H1 (cell line): ENCODE results near the gene PLEK. TPM values are rescaled to one million over a fixed set of nuclear protein-coding genes. Genes with fewer than 3 reads are reported as not detected.

Experiments used
- CTCF ChIA-PET: fragments of 300-600 bp; sonication (Branson Sonifier 250); formaldehyde crosslinking; loops from one replicate; lab custom pipeline; 2021; ENCODE audit not compliant: partially characterized antibody; lab: Charles Lee
- POLR2A ChIA-PET: fragments of 300-600 bp; sonication (Branson Sonifier 250); formaldehyde crosslinking; loops from one replicate; lab custom pipeline; 2021; ENCODE audit warnings: inconsistent platforms; ENCODE audit not compliant: partially characterized antibody; lab: Charles Lee
- DNase-seq, 2 experiments: peaks; one replicate each; pipeline versions ENCODE4 v3.0.0 to v3.0.0-alpha.2; 2010 to 2022; ENCODE audit warnings: low spot score in 2 of 2, low read depth in 1 of 2, mixed read lengths in 1 of 2
- FAIRE-seq: peaks from 2 replicates; lab custom pipeline; 2011; peaks lifted over from hg19 to GRCh38; lab: Jason Lieb, UNC
- H2AFZ ChIP-seq: 2 replicates; pipeline ENCODE4 v1.8.1; 2012; ENCODE audit warnings: low read length, inconsistent platforms
- H2AK5ac ChIP-seq: 2 replicates; pipeline ENCODE4 v1.6.1; 2013; ENCODE audit warnings: low read depth, low read length
- H2BK120ac ChIP-seq: replicated peaks from 2 replicates; pipeline ENCODE3; 2013; ENCODE audit warnings: low read depth, low read length, inconsistent platforms
- H2BK12ac ChIP-seq: 2 replicates; pipeline ENCODE4 v1.6.1; 2013; ENCODE audit warnings: low read depth, low read length
- H2BK15ac ChIP-seq: 2 replicates; pipeline ENCODE4 v1.6.1; 2013; ENCODE audit warnings: low read length
- H2BK20ac ChIP-seq: 2 replicates; pipeline ENCODE4 v1.6.1; 2013; ENCODE audit warnings: low read length
- H2BK5ac ChIP-seq: 2 replicates; pipeline ENCODE4 v1.6.1; 2013; ENCODE audit warnings: low read depth, low read length
- H3K14ac ChIP-seq: 2 replicates; pipeline ENCODE4 v1.6.1; 2013; ENCODE audit warnings: inconsistent platforms; ENCODE audit not compliant: insufficient read length
- H3K18ac ChIP-seq: 2 replicates; pipeline ENCODE4 v1.6.1; 2013; ENCODE audit warnings: low read length; ENCODE audit errors: extremely low read depth
- H3K23ac ChIP-seq: 2 replicates; pipeline ENCODE4 v1.6.1; 2013; ENCODE audit warnings: inconsistent platforms; ENCODE audit not compliant: insufficient read length
- H3K23me2 ChIP-seq: 2 replicates; pipeline ENCODE4 v1.6.1; 2013; ENCODE audit warnings: low read depth, low read length
- H3K27ac ChIP-seq: 2 replicates; pipeline ENCODE4 v1.6.1; 2011; ENCODE audit warnings: low read depth, low read length, inconsistent platforms
- H3K27me3 ChIP-seq, 4 experiments: replicated peaks in 1 of 4; 1 replicate in 1 of 4; 2 replicates in 3 of 4; pipeline versions ENCODE4 v1.6.1 to v1.8.1; 2011 to 2013; ENCODE audit warnings: low read length in 3 of 4, mild to moderate bottlenecking in 3 of 4, inconsistent platforms in 2 of 4, mixed read lengths in 2 of 4, moderate library complexity in 1 of 4; ENCODE audit not compliant: control insufficient read depth in 3 of 4, insufficient read depth in 3 of 4; ENCODE audit errors: extremely low read depth in 1 of 4
- H3K36me3 ChIP-seq, 4 experiments: 2 replicates each; pipeline versions ENCODE4 v1.6.1 to v1.8.1; 2011 to 2013; ENCODE audit warnings: mild to moderate bottlenecking in 4 of 4, low read length in 3 of 4, moderate library complexity in 2 of 4, control low read depth in 1 of 4, inconsistent platforms in 1 of 4; ENCODE audit not compliant: insufficient read depth in 4 of 4, control insufficient read depth in 2 of 4
- H3K4ac ChIP-seq: replicated peaks from 2 replicates; pipeline ENCODE3; 2013; ENCODE audit warnings: low read length, low read depth, mixed read lengths, inconsistent platforms; ENCODE audit not compliant: insufficient read length
- H3K4me1 ChIP-seq, 4 experiments: replicated peaks in 1 of 4; 1 replicate in 1 of 4; 2 replicates in 3 of 4; pipeline versions ENCODE4 v1.6.1 to v1.8.1; 2011 to 2013; ENCODE audit warnings: low read length in 3 of 4, inconsistent platforms in 2 of 4, mixed read lengths in 1 of 4; ENCODE audit not compliant: insufficient read depth in 4 of 4, control insufficient read depth in 3 of 4
- H3K4me2 ChIP-seq, 2 experiments: 2 replicates each; pipeline versions ENCODE4 v1.6.1 to v1.8.1; 2011 to 2013; ENCODE audit warnings: low read depth in 2 of 2, low read length in 2 of 2, control low read depth in 1 of 2, inconsistent platforms in 1 of 2, mild to moderate bottlenecking in 1 of 2; ENCODE audit not compliant: insufficient read depth in 1 of 2
- H3K4me3 ChIP-seq, 4 experiments: fragments of 200-600, 300-600 bp in 1 of 4; sonication (generic), shearing (Covaris generic), sonication (Bioruptor Twin) in 1 of 4; 2 replicates each; pipeline versions ENCODE4 v1.5.1 to v1.8.1; 2011 to 2016; ENCODE audit warnings: low read length in 4 of 4, low read depth in 3 of 4, control low read depth in 2 of 4, inconsistent platforms in 2 of 4, mild to moderate bottlenecking in 2 of 4, mixed read lengths in 1 of 4, moderate library complexity in 1 of 4; ENCODE audit not compliant: insufficient read depth in 2 of 4; ENCODE audit errors: extremely low read depth in 1 of 4
- H3K56ac ChIP-seq: replicated peaks from 2 replicates; pipeline ENCODE3; 2013; ENCODE audit warnings: low read depth, mild to moderate bottlenecking, mixed read lengths, low read length, inconsistent platforms; ENCODE audit not compliant: insufficient read length
- H3K79me1 ChIP-seq: 2 replicates; pipeline ENCODE4 v1.6.1; 2013; ENCODE audit warnings: low read depth, low read length, control low read depth
- H3K79me2 ChIP-seq, 2 experiments: 2 replicates each; pipeline versions ENCODE4 v1.6.1 to v1.8.1; 2012 to 2013; ENCODE audit warnings: low read length in 2 of 2, mild to moderate bottlenecking in 2 of 2, inconsistent platforms in 1 of 2; ENCODE audit not compliant: insufficient read depth in 2 of 2, control insufficient read depth in 1 of 2
- H3K9ac ChIP-seq, 4 experiments: replicated peaks in 1 of 4; 1 replicate in 1 of 4; 2 replicates in 3 of 4; pipeline versions ENCODE4 v1.6.1 to v1.8.1; 2011 to 2013; ENCODE audit warnings: low read depth in 3 of 4, low read length in 3 of 4, control low read depth in 2 of 4, mild to moderate bottlenecking in 2 of 4, moderate library complexity in 2 of 4, inconsistent platforms in 1 of 4; ENCODE audit errors: extremely low read depth in 1 of 4
- H3K9me3 ChIP-seq, 2 experiments: 2 replicates each; pipeline versions ENCODE4 v1.6.1 to v1.8.1; 2012 to 2013; ENCODE audit warnings: mild to moderate bottlenecking in 2 of 2, moderate library complexity in 2 of 2, control low read depth in 1 of 2, inconsistent platforms in 1 of 2, low read depth in 1 of 2, low read length in 1 of 2, mixed read lengths in 1 of 2; ENCODE audit not compliant: insufficient read depth in 2 of 2
- H4K20me1 ChIP-seq, 2 experiments: replicated peaks in 1 of 2; 2 replicates each; pipeline versions ENCODE3 to v1.8.1; 2011 to 2013; ENCODE audit warnings: inconsistent platforms in 2 of 2, low read length in 2 of 2, mild to moderate bottlenecking in 1 of 2; ENCODE audit not compliant: insufficient read depth in 2 of 2, control insufficient read depth in 1 of 2
- H4K5ac ChIP-seq: 2 replicates; pipeline ENCODE4 v1.6.1; 2013; ENCODE audit warnings: low read length, low read depth, mixed read lengths, inconsistent platforms; ENCODE audit not compliant: insufficient read length
- H4K8ac ChIP-seq: 2 replicates; pipeline ENCODE4 v1.8.0; 2013; ENCODE audit warnings: mild to moderate bottlenecking, moderate library complexity, low read length, inconsistent platforms; ENCODE audit not compliant: insufficient read depth; ENCODE audit errors: extremely low read depth
- H4K91ac ChIP-seq: replicated peaks from 2 replicates; pipeline ENCODE3; 2013; ENCODE audit warnings: low read length, mixed read lengths, inconsistent platforms; ENCODE audit not compliant: insufficient read length
- BRCA1 ChIP-seq: IDR thresholded peaks from 2 replicates; pipeline ENCODE4 v1.6.1; 2012; ENCODE audit warnings: low read depth, low read length, improper control_type of control experiment
- EZH2 ChIP-seq: fragments of 200-600 bp; sonication (generic); IDR thresholded peaks from 2 replicates; pipeline ENCODE4 v1.7.1; 2012; ENCODE audit warnings: low read depth, mild to moderate bottlenecking, moderate library complexity, low read length, inconsistent platforms; ENCODE audit not compliant: severe bottlenecking
- GTF2F1 ChIP-seq: IDR thresholded peaks from 2 replicates; pipeline ENCODE4 v1.6.1; 2012; ENCODE audit warnings: low read depth, low read length, improper control_type of control experiment, borderline replicate concordance
- JUN ChIP-seq: IDR thresholded peaks from 2 replicates; pipeline ENCODE4 v1.6.1; 2011; ENCODE audit warnings: low read depth, mild to moderate bottlenecking, improper control_type of control experiment, low read length
- RFX5 ChIP-seq: IDR thresholded peaks from 2 replicates; pipeline ENCODE4 v1.6.1; 2011; ENCODE audit warnings: low read depth, low read length, improper control_type of control experiment, borderline replicate concordance
- RNF2 ChIP-seq: fragments of 200-900, 300-1000 bp; sonication (generic); IDR thresholded peaks from 2 replicates; pipeline ENCODE4 v1.7.1; 2016; ENCODE audit warnings: borderline replicate concordance, low read depth, mild to moderate bottlenecking, antibody characterized with exemption, low read length; ENCODE audit not compliant: poor library complexity, severe bottlenecking; ENCODE audit errors: missing control alignments
- SP1 ChIP-seq: IDR thresholded peaks from 2 replicates; pipeline ENCODE4 v1.6.1; 2011; ENCODE audit warnings: low read depth, low read length
- TAF7 ChIP-seq: optimal IDR thresholded peaks from 2 replicates; pipeline ENCODE3; 2011; ENCODE audit warnings: low read depth, mild to moderate bottlenecking, inconsistent platforms, low read length, moderate library complexity, borderline replicate concordance
- YY1 ChIP-seq: IDR thresholded peaks from 2 replicates; pipeline ENCODE4 v1.6.1; 2011; ENCODE audit warnings: low read depth, mild to moderate bottlenecking, low read length
- WGBS, 2 experiments: shearing (Covaris generic) in 1 of 2; methylation state at CpG; one replicate each; pipeline versions ENCODE4 v1.1.6 to v1.1.7; 2013 to 2015; ENCODE audit warnings: low lambda C conversion rate in 2 of 2, mixed read lengths in 2 of 2, inconsistent platforms in 1 of 2, low coverage in 1 of 2, missing lambda C conversion rate in 1 of 2; ENCODE audit not compliant: insufficient replicate concordance in 2 of 2, insufficient coverage in 1 of 2, insufficient read length in 1 of 2; ENCODE audit errors: extremely low coverage in 1 of 2, missing lambda C conversion rate in 1 of 2; 5-methylcytosine and 5-hydroxymethylcytosine counted together
- polyA plus RNA-seq, 7 experiments: library from polyadenylated mRNA; depleted of rRNA in 3 of 7; stranded (reverse) in 5 of 7; unstranded in 2 of 7; fragments of >200 nt in 5 of 7; fragments of 200-250 nt in 2 of 7; gene quantifications; 1 replicate in 5 of 7; 2 replicates in 1 of 7; 4 replicates in 1 of 7; pipeline versions ENCODE4 v1.2.1 to v1.2.3, GENCODE V29; 2011 to 2013; ENCODE audit warnings: missing spikeins in 2 of 7, mixed read lengths in 2 of 7
- total RNA-seq: library from RNA; stranded (reverse); fragmentation: NEBNext Ultra II Directional; extraction: Animal tissue kit (Norgen Biotek cat#: 25700); gene quantifications from 2 replicates; pipeline ENCODE4 v1.2.1, GENCODE V29; 2021
- TF ChIP-seq, protein P1 (sequence below): IDR thresholded peaks from 2 replicates; pipeline ENCODE4 v1.6.1; 2012; ENCODE audit warnings: low read length, inconsistent platforms
- TF ChIP-seq, protein P2 (sequence below): IDR thresholded peaks from 2 replicates; pipeline ENCODE4 v1.6.1; 2012; ENCODE audit warnings: inconsistent platforms

The PLEK gene
- total and polyA plus RNA-seq, 2 of the 8 experiments (the other 6 are each of a cell fraction or from before 2014, with no cell fraction given) = not detected

DNA sequence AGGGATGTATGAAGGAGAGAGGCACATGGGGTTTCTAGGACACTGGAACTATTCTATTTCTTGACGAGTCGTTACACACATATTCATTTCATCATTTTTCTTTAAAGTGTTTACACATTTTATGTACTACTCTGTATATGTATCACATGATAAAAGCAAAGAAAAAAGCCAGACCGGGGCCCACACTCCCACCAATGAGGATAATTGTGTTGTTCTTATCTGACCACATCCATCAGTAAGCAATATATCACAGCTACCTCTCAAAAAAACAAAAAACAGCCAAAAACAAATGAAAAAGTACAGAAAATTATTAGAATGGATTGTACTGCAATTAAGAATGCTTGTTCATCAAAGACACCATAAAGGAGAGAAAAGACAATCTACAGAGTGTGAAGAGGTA, 31.2 kb upstream of the PLEK start:
- 86% methylated on average over 3 of the region's 3 CpGs; no CpG with 5 or more reads in 1 of the 2 experiments for WGBS, 2 experiments
- Histone ChIP-seq H3K4me2 (no peak overlapping the region), H3K14ac (no peak overlapping the region), H3K4me1 (no peaks in the 10 kb centered on the region), H3K18ac (no peak overlapping the region), H3K79me1 (no peaks in the 10 kb centered on the region), H2BK20ac (no peak overlapping the region), H4K91ac (no peak overlapping the region), H4K5ac (no peak overlapping the region), H3K23me2 (no peaks in the 10 kb centered on the region), H3K9ac (no peak overlapping the region), H4K8ac (no peak overlapping the region), H3K36me3 (no peaks in the 10 kb centered on the region), H4K20me1 (no peaks in the 10 kb centered on the region), H2AFZ (no peak overlapping the region), H2BK5ac (no peak overlapping the region), H3K23ac (no peak overlapping the region), H2BK15ac (no peak overlapping the region), H3K4me3 (no peak overlapping the region), H2BK12ac (no peak overlapping the region), H2BK120ac (no peak overlapping the region), H3K9me3 (no peaks in the 10 kb centered on the region), H3K27ac (no peak overlapping the region), H3K79me2 (no peaks in the 10 kb centered on the region), H3K27me3 (no peaks in the 10 kb centered on the region), H2AK5ac (no peak overlapping the region), H3K56ac (no peak overlapping the region), H3K4ac (no peak overlapping the region)
- CTCF ChIA-PET = interaction anchor here (1.0 to 1.2 kb wide), 2 partner anchors 11 to 14 kb away, joined by 3 read pairs; partner anchors contain the start of gene CNRIP1
- POLR2A ChIA-PET = no interaction called here
- FAIRE-seq (no peak), DNase-seq (no peak)
- TF ChIP-seq, protein P1, sequence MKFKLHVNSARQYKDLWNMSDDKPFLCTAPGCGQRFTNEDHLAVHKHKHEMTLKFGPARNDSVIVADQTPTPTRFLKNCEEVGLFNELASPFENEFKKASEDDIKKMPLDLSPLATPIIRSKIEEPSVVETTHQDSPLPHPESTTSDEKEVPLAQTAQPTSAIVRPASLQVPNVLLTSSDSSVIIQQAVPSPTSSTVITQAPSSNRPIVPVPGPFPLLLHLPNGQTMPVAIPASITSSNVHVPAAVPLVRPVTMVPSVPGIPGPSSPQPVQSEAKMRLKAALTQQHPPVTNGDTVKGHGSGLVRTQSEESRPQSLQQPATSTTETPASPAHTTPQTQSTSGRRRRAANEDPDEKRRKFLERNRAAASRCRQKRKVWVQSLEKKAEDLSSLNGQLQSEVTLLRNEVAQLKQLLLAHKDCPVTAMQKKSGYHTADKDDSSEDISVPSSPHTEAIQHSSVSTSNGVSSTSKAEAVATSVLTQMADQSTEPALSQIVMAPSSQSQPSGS = no peak
- TF ChIP-seq TAF7 (no peak), GTF2F1 (no peak), RFX5 (no peak), BRCA1 (no peak), EZH2 (no peak), SP1 (no peak), RNF2 (no peak), JUN (no peak), YY1 (no peak)
- TF ChIP-seq, protein P2, sequence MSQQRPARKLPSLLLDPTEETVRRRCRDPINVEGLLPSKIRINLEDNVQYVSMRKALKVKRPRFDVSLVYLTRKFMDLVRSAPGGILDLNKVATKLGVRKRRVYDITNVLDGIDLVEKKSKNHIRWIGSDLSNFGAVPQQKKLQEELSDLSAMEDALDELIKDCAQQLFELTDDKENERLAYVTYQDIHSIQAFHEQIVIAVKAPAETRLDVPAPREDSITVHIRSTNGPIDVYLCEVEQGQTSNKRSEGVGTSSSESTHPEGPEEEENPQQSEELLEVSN = no peak
